NOMO-1 treated with DMSO at 0.1 percent for 48 hours (cell line): Measurements from ENCODE around the gene ATP4B.

Experiments used
- DNase-seq: peaks from one replicate; lab custom pipeline; 2025; ENCODE audit not compliant: unreplicated experiment; lab: John Stamatoyannopoulos, UW

The ATP4B gene

GRCh38 chr13:113656831-113657671 lies 947 bp downstream of the ATP4B start:
- DNase-seq, result no peak

DNA sequence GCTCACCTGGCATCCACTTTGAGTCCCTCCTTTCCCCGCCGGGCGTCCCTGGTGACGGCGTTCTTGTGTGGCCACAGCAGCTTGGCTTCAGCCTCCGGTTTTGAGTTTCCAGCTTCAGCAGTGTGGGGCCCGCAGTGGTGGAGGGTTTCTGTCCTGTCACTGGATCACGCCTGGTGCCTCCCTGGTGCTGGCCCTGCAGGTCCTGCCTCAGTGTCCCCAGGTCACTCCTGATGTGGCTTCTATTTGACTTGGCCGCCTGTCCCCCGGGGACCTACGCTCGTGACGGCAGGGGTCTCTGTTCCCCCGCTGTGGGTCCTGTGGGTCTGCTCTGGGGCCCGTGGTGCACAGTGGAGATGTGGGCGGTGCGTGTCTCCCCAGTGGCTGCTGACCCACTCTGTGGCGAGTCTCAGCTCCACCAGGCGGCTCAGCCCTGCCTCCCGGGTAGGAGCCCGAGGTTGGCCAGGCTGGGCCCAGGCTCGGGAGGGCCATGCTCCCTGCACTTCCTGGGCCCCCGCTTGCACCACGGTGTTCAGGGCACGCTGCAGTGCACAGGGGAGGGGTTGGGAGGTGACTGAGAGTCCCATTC lies 1.9 kb downstream of the ATP4B start:
- no peak for DNase-seq

GRCh38 chr13:113655346-113656002 lies 2.5 kb downstream of the ATP4B start:
- no peak for DNase-seq

GRCh38 chr13:113654591-113655345 lies 3.2 kb downstream of the ATP4B start:
- no peak for DNase-seq

DNA sequence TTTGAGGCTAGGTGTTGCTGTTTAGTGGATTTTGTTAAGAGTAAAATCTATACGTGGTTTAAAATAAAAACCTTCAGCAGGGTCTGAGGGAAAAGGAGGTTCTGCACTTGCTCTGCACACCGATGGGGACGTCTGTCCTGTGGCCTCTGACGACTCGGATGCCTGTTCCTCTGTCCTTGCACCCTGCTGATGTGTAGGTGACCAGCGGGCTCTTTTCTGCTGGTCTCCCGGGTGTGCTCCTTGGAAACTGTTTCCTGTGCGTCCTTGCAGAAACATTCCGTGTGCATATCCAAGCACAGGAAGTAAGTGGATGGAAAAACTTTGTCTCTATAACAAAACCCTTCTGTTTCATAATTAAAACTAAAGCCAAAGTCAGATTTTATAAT lies 3.8 kb downstream of the ATP4B start:
- DNase-seq, result no peak

DNA sequence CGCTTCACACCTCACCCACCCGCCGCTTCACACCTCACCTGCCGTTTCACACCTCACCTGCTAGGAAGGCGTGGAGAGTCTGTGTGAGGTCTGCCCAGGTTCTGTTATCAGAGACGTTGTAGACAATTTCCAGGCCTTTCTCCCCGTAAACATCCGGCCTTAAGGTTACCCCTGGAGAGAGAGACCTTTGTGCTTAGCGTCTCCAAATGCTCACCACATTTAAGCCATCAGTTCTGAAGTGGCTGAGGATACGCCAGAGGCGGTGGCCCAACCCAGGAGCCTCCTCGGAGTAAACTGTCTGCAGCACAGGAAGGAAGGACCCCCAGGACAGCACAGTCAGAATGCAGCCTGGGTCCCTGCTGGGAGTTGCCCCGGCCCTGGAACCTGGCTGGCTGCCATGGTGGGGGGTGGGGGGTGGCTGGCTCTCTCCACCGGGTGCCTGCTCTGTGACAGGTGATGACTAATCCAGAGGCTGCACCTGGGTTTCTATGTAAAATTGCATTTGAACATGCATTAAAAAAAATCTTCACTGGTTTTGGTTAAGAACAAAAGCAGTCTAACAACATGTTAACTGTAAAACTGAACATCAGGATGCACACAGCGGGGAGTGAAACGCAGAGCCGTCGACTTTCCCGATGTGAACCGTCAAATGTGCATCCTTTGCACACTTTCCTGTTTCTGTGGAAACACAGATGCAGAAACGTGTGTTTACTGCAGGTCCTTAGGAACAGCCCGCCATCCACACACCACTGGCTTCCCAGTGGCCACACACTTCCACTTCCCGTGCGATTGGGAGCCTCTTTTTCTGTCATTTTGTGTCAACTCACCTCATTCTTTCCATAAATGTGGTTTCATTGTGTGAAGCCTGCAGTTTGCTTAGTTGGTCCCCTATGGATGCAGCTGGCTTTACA lies 4.5 kb downstream of the ATP4B start:
- DNase-seq, result no peak

DNA sequence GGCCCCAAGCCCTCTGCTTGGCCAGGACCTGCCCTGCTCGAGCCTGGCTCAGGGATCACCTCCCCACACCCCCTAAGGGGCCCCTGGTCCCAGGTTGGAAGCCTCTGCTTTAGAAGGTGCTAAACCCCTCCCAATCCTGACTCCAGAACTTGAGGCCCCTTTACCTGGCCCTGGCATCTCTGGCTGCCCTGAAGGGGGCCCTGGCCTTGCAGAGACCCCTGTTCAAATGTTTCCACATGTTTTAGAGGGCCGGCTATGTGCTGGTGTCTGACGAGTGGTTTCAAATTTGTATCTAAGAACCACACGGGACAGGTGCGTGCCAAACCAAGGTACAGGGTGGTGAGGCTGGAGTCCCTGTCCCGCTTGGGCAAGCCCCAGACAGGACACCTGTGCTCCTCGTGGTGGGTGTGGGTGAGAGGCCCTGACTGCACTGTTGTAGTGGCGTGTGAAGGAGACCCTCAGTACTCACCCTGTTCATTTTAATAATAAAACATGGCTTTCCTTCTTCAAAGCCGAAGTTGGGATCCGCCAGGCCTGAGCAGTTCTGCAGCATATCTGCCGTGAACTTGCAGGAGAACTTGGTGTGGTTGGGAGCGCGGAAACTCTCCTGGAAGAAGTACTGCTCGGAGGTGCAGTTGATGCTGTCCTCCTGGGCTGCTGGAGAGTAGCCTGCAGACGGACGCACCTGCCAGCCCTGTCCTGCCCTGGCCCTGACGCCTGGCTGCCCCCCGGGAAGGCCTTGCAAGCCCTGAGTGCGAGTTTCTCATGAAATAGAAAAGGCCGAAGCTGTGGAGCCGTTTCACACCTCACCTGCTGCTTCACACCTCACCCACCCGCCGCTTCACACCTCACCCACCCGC lies 5.4 kb downstream of the ATP4B start:
- no peak for DNase-seq

GRCh38 chr13:113651511-113652403 lies 6.2 kb downstream of the ATP4B start:
- no peak for DNase-seq

DNA sequence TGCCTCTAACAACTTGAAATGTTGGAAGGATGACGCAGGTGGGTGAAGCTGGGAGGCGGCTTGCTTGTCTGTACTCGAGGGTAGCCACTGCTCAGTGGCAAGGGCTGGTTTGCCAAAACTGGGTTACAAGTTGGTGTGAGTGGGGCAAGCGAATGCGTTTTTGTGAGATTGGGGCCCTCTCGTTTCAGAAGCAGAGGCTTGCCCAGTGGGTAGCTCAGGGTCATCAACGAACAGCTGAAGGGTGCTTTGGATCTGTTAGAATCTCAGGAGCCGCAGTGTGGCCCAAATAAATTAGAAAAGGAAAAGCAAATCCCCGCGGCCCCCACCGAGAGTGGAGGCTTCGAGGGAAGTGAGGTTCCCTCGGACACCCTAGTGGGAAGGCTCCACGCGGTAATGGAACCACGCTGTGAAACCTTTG lies 7.3 kb downstream of the ATP4B start:
- no peak for DNase-seq

- DNase-seq, result no peak
These were observed 7.7 kb downstream of the ATP4B start for GRCh38 chr13:113650275-113650674.

GRCh38 chr13:113649212-113649611 lies 8.8 kb downstream of the ATP4B start:
- DNase-seq, result no peak

DNA sequence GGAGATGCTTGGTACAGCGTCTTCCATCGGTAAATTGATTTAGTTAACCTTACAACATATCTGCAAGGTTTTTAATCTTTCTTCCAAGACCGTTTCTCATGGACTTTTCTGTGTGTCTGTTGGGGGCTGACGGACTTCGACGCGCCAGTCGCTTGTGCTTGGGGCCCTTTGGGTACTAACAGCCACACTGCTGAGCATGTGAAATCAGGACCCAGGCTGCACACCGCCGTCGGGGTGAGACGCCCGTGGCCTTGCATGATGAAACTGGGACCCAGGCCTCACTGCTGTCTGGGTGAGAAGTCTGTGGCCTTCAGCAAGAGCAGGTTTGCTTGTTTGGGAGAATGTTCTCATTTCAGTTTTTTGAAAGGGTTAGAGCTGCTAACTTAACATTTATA lies 9.8 kb downstream of the ATP4B start:
- DNase-seq, result no peak

DNA sequence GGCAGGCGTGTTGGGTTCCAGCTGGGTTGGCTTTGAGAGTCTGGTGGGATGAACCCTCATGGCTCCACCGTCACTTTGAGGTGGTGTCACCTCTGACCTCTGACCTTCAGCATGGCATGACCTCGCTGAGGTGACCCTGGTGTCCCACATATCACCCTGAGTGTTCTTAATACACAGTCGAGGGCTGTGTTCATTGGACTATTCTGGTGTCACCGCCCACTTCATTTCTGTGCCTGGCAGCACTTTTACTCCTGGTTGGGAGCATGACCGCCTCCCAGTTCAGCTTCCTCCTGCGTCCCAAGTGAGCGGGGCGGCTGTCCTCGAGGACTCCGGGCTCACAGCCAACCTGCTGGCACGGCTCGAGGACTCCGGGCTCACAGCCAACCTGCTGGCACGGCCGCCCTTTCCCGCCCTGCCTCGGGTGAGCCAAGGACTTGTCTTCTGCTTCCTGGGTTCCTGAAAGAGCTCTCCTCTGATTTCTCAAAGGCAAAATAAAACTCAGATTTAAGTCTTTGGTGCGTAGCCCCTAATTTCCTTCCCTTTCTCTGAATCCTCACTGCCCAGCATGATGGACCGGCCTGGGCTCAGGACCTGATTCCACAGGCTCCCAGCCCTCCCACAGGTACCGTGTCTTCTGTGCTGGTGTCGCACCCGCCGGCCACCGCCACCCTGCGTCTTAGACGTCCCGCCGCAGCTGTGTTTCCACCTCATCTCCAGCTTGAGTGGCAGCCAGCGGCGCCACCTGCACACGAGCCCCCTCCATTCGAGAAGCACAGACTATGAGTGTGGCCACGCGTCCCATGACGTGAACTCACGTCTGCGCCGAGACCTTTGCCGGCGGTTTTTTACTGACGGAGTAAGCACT lies 10.4 kb downstream of the ATP4B start:
- DNase-seq, result no peak

GRCh38 chr13:113646921-113647340 lies 11.1 kb downstream of the ATP4B start:
- DNase-seq, result no peak

DNA sequence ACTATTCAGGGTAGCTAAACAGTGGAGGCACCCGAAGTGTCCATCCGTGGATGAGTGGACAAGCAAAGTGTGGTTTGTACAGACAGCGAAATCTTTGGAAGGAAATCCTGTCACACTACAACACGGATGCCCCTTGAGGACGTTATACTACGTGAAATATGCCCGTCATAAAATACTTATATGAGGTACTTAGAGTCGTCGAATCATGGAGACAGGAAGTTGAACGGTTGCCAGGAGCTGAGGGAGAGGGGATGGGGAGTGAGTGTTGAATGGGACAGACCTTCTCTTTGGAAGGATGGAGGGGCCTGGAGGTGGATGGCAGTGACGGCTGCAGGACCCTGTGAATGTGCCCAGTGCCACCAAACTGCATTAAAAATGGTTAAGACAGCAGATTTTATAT lies 11.6 kb downstream of the ATP4B start:
- DNase-seq, result no peak

DNA sequence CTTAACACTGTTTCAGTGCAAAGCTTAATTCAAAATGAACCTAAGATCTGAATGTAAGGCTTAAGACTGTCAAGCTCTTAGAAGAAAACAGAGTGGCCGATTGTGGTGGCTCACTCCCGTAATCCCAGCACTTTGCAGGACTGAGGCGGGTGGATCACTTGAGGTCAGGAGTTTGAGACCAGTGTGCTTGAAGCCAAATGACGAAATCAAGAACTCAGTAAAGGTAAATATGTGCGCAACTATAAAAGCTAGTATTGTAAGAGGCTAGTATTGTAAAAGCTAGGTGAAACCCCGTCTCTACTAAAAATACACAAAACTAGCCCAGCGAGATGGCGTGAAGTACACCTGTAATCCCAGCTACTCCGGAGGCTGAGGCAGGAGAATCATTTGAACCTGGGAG lies 12.7 kb downstream of the ATP4B start:
- no peak for DNase-seq

- DNase-seq, result no peak
These were observed 13.2 kb downstream of the ATP4B start for GRCh38 chr13:113644800-113645199.

- DNase-seq, result no peak
These were observed 14.4 kb downstream of the ATP4B start for GRCh38 chr13:113643593-113643992.
